Pancreas (tissue), 10 donors: ENCODE measurements around the gene RWDD2A. TPM values are rescaled to one million over a fixed set of nuclear protein-coding genes. Genes with fewer than 3 reads are reported as not detected.

Experiments
- ATAC-seq, 4 donors: fragments of 200-7000 bp; cut with Tn5 transposase; one replicate each; pipeline versions ENCODE4 v1.8.0 to v1.9.1; 2020; ENCODE audit warnings: mild to moderate bottlenecking in 4 of 4, moderate library complexity in 4 of 4
- DNase-seq, 6 donors: peaks; one replicate each; pipeline ENCODE4 v3.0.0-alpha.2; 2020
- FAIRE-seq: peaks from 2 replicates; lab custom pipeline; 2012; peaks lifted over from hg19 to GRCh38; lab: Jason Lieb, UNC
- H3K27ac ChIP-seq, 4 donors: fragments of 200-600 bp; sonication (generic); 1 replicate in 3 of 4; 2 replicates in 1 of 4; pipeline versions ENCODE4 v1.5.0 to v1.8.0; 2020
- H3K27me3 ChIP-seq, 4 donors: fragments of 200-600 bp; one replicate each; pipeline ENCODE4 v1.8.0; 2021
- H3K36me3 ChIP-seq, 3 donors: fragments of 200-600 bp; sonication (generic) in 1 of 3; one replicate each; pipeline versions ENCODE4 v1.5.0 to v1.8.0; 2020 to 2021
- H3K4me1 ChIP-seq, 3 donors: fragments of 200-600 bp; one replicate each; pipeline ENCODE4 v1.8.0; 2021
- H3K4me3 ChIP-seq, 4 donors: fragments of 200-600 bp; sonication (generic) in 2 of 4; one replicate each; pipeline versions ENCODE4 v1.5.0 to v1.8.0; 2020 to 2021
- H3K9me3 ChIP-seq, 4 donors: fragments of 200-600 bp; one replicate each; pipeline ENCODE4 v1.8.0; 2021
- WGBS, 2 donors: extraction: QIAGEN DNeasy Blood & Tissue Kit; methylation state at CpG; one replicate each; pipeline ENCODE4 v1.1.7; 2013; 5-methylcytosine and 5-hydroxymethylcytosine counted together
- intact Hi-C, 3 donors: fragments of 100-400 bp; cut with DNase I; formaldehyde crosslinking; loops; one replicate each; pipeline versions ENCODE4 v1.11.1 to v1.14.2; 2022
- polyA plus RNA-seq, 2 donors: library from polyadenylated mRNA; stranded (reverse); fragments of 200-250 nt; gene quantifications; one replicate each; pipeline ENCODE4 v1.2.3, GENCODE V29; 2013
- total RNA-seq, 6 donors: library from RNA; stranded (reverse); fragmentation: NEBNext Ultra II Directional in 4 of 6; extraction: Animal tissue kit (Norgen Biotek cat#: 25700) in 4 of 6; gene quantifications; one replicate each; pipeline versions ENCODE4 v1.2.1 to v1.2.4, GENCODE V29; 2021 to 2023
- TF ChIP-seq, protein P1 (sequence below), 4 donors: fragments of 200-600 bp; sonication (generic) in 3 of 4; IDR thresholded peaks; one replicate each; pipeline versions ENCODE4 v1.5.0 to v1.8.0; 2021; ENCODE audit warnings: antibody characterized with exemption in 4 of 4
- donor health status: healthy with polysubstance abuse.
- donor health status: DM: no; HTN: no; CAD: no; lungs with moderate emphysema.
- donor health status: DM: no; HTN: no; CAD: no.
- donor health status: control.
- donor health status: control.
- donor health status: Bipolar disorder and iron deficiency.
- donor health status: DM: yes; HTN: yes; CAD: no.
- donor health status: DM: no; HTN: no; CAD: no.
- donor health status: DM: no; HTN: no; CAD: no.
- donor health status: DM: yes; HTN: yes; CAD: no.

The RWDD2A gene
- total and polyA plus RNA-seq, 8 donors = 3.3 to 6.8 (median 4.6) TPM

- Histone ChIP-seq H3K36me3 (no peaks in the 10 kb centered on the region), H3K9me3 (no peaks in the 10 kb centered on the region), H3K27me3 (no peaks in the 10 kb centered on the region), H3K4me3 (no peak overlapping the region), H3K27ac (no peak overlapping the region), H3K4me1 (peaks cover 0 to 4% (median 0%) of the 10 kb centered on the region in 3 donors)
- 66 to 67% methylated on average over 4 of the region's 4 CpGs for WGBS, 2 donors
- ATAC-seq = peak in 1 of 4 donors; percentile 39
- FAIRE-seq = no peak
- intact Hi-C loops = no loop called here
- TF ChIP-seq, protein P1, sequence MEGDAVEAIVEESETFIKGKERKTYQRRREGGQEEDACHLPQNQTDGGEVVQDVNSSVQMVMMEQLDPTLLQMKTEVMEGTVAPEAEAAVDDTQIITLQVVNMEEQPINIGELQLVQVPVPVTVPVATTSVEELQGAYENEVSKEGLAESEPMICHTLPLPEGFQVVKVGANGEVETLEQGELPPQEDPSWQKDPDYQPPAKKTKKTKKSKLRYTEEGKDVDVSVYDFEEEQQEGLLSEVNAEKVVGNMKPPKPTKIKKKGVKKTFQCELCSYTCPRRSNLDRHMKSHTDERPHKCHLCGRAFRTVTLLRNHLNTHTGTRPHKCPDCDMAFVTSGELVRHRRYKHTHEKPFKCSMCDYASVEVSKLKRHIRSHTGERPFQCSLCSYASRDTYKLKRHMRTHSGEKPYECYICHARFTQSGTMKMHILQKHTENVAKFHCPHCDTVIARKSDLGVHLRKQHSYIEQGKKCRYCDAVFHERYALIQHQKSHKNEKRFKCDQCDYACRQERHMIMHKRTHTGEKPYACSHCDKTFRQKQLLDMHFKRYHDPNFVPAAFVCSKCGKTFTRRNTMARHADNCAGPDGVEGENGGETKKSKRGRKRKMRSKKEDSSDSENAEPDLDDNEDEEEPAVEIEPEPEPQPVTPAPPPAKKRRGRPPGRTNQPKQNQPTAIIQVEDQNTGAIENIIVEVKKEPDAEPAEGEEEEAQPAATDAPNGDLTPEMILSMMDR (IDR thresholded peaks at IDR 0.05) = no peak
- DNase-seq = no peak
Measured at GRCh38 chr6:83202031-83202430, 8.9 kb downstream of the RWDD2A start.

DNA sequence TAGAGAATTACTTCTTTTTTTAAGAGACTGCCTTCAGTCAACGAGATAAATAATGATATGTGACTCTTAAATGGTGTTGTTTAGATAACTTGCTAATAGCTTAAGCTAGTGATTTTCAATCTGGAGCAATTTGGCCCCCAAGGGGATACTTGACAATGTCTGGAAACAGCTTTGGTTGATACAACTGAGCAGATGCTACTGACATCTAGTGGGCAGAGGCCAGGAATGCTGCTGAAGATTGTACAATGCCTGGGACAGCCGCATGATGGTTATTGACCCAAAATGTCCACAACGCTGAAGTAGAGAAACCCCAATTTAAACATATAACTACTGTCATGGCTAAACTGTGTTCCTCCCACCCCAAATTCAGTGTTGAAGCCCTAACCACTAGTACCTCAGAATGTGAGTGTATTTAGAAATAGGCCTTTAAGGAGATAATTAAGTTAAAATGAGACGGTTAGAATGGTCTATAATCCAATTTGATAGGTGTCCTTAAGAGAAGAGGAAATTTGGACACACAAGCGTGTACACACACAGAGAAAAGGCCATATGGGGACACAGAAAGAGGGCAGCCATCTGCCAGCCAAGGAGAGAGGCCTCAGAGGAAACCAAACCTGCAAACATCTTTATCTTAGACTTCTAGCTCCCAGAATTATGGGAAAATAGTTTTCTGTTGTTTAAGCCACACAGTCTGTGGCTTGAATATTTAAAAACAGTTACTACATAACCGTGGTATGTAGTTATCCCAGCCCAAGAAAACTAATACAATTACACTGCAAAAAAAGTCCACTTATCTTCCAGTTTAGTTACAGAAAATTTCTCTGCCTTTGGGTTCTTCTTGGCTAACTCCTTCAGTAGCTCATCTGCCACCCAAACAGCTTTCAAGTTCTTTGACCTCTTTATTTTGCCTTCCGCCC is 22.2 kb downstream of the RWDD2A start:
- peak; percentile 67 to 99 (median 97) for ATAC-seq
- peak in 4 of 6 donors; percentile 42 to 68 (median 46) for DNase-seq
- 27 to 30% methylated on average over 7 of the region's 7 CpGs for WGBS, 2 donors
- Histone ChIP-seq H3K4me1 (no peaks in the 10 kb centered on the region), H3K4me3 (no peak overlapping the region), H3K27ac (no peak overlapping the region), H3K9me3 (no peaks in the 10 kb centered on the region), H3K27me3 (no peaks in the 10 kb centered on the region), H3K36me3 (no peaks in the 10 kb centered on the region)
- TF ChIP-seq, protein P1 (IDR thresholded peaks at IDR 0.05) = peak; percentile 24 to 66 (median 54)
- peak; percentile 91 for FAIRE-seq
- intact Hi-C loops = loop anchor here in 1 of 3 donors (10.0 kb wide), 1 partner anchor 151 kb away; the partner anchor contains the start of genes DOP1A and UBE3D

DNA sequence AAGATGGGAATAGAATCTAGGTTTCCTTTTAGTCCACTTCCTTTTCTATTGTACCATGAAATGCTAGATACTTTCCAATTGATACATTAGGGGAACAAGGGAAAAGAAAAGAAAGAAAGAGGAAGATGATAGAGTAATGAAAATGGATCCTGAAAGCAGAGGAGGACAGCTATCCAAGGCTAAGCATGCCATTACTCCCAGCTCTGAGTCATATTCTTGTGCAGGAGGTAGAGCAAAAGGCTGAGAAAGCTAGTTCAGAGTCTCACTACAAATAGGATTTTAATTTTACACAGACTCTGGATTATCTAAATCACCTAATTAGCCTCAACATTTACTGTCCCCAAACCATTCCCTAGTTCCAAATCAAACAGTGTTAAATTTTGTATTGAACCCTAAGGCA is 23.6 kb downstream of the RWDD2A start:
- Histone ChIP-seq H3K9me3 (no peaks in the 10 kb centered on the region), H3K27ac (no peak overlapping the region), H3K4me3 (no peak overlapping the region), H3K27me3 (no peaks in the 10 kb centered on the region), H3K36me3 (no peaks in the 10 kb centered on the region), H3K4me1 (no peaks in the 10 kb centered on the region)
- ATAC-seq = no peak
- TF ChIP-seq, protein P1 (IDR thresholded peaks at IDR 0.05) = no peak
- FAIRE-seq = no peak
- DNase-seq = no peak
- intact Hi-C loops = loop anchor here in 1 of 3 donors (10.0 kb wide), 1 partner anchor 152 kb away; the partner anchor contains the start of genes DOP1A and UBE3D

DNA sequence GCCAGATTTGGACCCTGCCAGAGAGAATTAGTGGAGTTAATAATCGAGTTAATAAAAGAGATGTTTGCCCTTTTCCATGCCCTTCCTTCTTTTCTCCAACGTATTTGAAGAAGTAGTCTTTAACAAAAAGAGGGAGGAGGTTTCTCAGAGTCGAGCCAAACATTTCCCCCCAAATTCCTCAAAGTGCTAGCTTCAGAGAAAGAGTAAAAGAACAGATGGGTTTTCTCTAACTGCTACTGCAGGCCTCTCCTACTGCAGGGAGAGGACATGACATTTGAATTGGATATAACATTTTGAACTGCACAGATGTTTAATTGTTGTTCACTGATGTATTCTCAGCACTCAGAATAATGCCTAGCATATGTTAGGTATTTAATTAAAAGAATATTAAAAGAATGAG is 25.5 kb downstream of the RWDD2A start:
- TF ChIP-seq, protein P1 (IDR thresholded peaks at IDR 0.05) = no peak
- 35 to 52% methylated on average over 3 of the region's 3 CpGs for WGBS, 2 donors
- Histone ChIP-seq H3K36me3 (no peaks in the 10 kb centered on the region), H3K27ac (no peak overlapping the region), H3K4me3 (no peak overlapping the region), H3K9me3 (no peaks in the 10 kb centered on the region), H3K4me1 (no peaks in the 10 kb centered on the region), H3K27me3 (no peaks in the 10 kb centered on the region)
- ATAC-seq = no peak
- FAIRE-seq = no peak
- intact Hi-C loops = loop anchor here in 1 of 3 donors (10.0 kb wide), 1 partner anchor 154 kb away; the partner anchor contains the start of genes DOP1A and UBE3D
- no peak for DNase-seq
